ENCODE data around the gene TMTC1.
A peak's percentile ranks its signal among the peaks of the same experiment; 100 is the strongest.

Gene TMTC1

GRCh38 chr12:29611906-29612305, 171.8 kb downstream of the TMTC1 start:
- no peak for TF ChIP-seq EZH2phosphoT487 (IDR thresholded peaks at IDR 0.05; ENCODE audit: low read depth)
- TF ChIP-seq CTCF (IDR thresholded peaks at IDR 0.05; ENCODE audit: low read depth, low read length) = peak; percentile 11; the same call in 1 of the 2 replicates

GRCh38 chr12:29610473-29611170, 173.1 kb downstream of the TMTC1 start:
- Histone ChIP-seq H3K4me3 (ENCODE audit: low read length) (no peak overlapping the region), H3K9ac (ENCODE audit: low read length) (no peak overlapping the region), H3K79me2 (ENCODE audit: low read length) (no peaks in the 10 kb centered on the region), H2AFZ (ENCODE audit: low read depth, low read length) (no peak overlapping the region), H3K4me1 (ENCODE audit: low read length) (no peaks in the 10 kb centered on the region), H4K20me1 (ENCODE audit: insufficient read depth, low read length) (no peaks in the 10 kb centered on the region), H3K9me3 (ENCODE audit: insufficient read depth, low read length) (no peaks in the 10 kb centered on the region), H3K4me2 (ENCODE audit: low read length) (no peak overlapping the region), H3K36me3 (replicated peaks; ENCODE audit: low read depth, low read length) (no peaks in the 10 kb centered on the region), H3K27me3 (ENCODE audit: low read depth, low read length) (no peaks in the 10 kb centered on the region), H3K27ac (ENCODE audit: low read length) (no peak overlapping the region)
- TF ChIP-seq EZH2phosphoT487 (IDR thresholded peaks at IDR 0.05; ENCODE audit: low read depth) = no peak
- no peak for TF ChIP-seq CTCF (IDR thresholded peaks at IDR 0.05; ENCODE audit: low read depth, low read length)

More at GRCh38 chr12:29611906-29612305, 171.8 kb downstream of the TMTC1 start:
- no peak overlapping the region for H3K4me2 ChIP-seq (ENCODE audit: low read length)
- no peaks in the 10 kb centered on the region for H3K4me1 ChIP-seq (ENCODE audit: low read length)
- H3K79me2 ChIP-seq (ENCODE audit: low read length) = no peaks in the 10 kb centered on the region
- no peak overlapping the region for H3K4me3 ChIP-seq (ENCODE audit: low read length)
- no peak overlapping the region for H2AFZ ChIP-seq (ENCODE audit: low read depth, low read length)
- H3K27me3 ChIP-seq (ENCODE audit: low read depth, low read length) = no peaks in the 10 kb centered on the region
- H3K27ac ChIP-seq (ENCODE audit: low read length) = no peak overlapping the region
- H3K9ac ChIP-seq (ENCODE audit: low read length) = no peak overlapping the region
- no peaks in the 10 kb centered on the region for H3K36me3 ChIP-seq (replicated peaks; ENCODE audit: low read depth, low read length)
- H4K20me1 ChIP-seq (ENCODE audit: insufficient read depth, low read length) = no peaks in the 10 kb centered on the region
- H3K9me3 ChIP-seq (ENCODE audit: insufficient read depth, low read length) = no peaks in the 10 kb centered on the region

GRCh38 chr12:29609431-29610215, 174.1 kb downstream of the TMTC1 start:
- Histone ChIP-seq H3K27ac (ENCODE audit: low read length) (no peak overlapping the region), H3K9me3 (ENCODE audit: insufficient read depth, low read length) (no peaks in the 10 kb centered on the region), H4K20me1 (ENCODE audit: insufficient read depth, low read length) (no peaks in the 10 kb centered on the region), H2AFZ (ENCODE audit: low read depth, low read length) (no peak overlapping the region), H3K27me3 (ENCODE audit: low read depth, low read length) (no peaks in the 10 kb centered on the region), H3K79me2 (ENCODE audit: low read length) (no peaks in the 10 kb centered on the region), H3K9ac (ENCODE audit: low read length) (no peak overlapping the region), H3K4me1 (ENCODE audit: low read length) (no peaks in the 10 kb centered on the region), H3K4me3 (ENCODE audit: low read length) (no peak overlapping the region), H3K36me3 (replicated peaks; ENCODE audit: low read depth, low read length) (no peaks in the 10 kb centered on the region), H3K4me2 (ENCODE audit: low read length) (no peak overlapping the region)
- no peak for TF ChIP-seq CTCF (IDR thresholded peaks at IDR 0.05; ENCODE audit: low read depth, low read length)
- no peak for TF ChIP-seq EZH2phosphoT487 (IDR thresholded peaks at IDR 0.05; ENCODE audit: low read depth)

- Histone ChIP-seq H2AFZ (ENCODE audit: low read depth, low read length) (no peak overlapping the region), H3K27ac (ENCODE audit: low read length) (no peak overlapping the region), H3K9me3 (ENCODE audit: insufficient read depth, low read length) (no peaks in the 10 kb centered on the region), H3K9ac (ENCODE audit: low read length) (no peak overlapping the region), H4K20me1 (ENCODE audit: insufficient read depth, low read length) (no peaks in the 10 kb centered on the region), H3K79me2 (ENCODE audit: low read length) (no peaks in the 10 kb centered on the region), H3K4me1 (ENCODE audit: low read length) (no peaks in the 10 kb centered on the region), H3K4me2 (ENCODE audit: low read length) (no peak overlapping the region), H3K27me3 (ENCODE audit: low read depth, low read length) (no peaks in the 10 kb centered on the region), H3K4me3 (ENCODE audit: low read length) (no peak overlapping the region), H3K36me3 (replicated peaks; ENCODE audit: low read depth, low read length) (no peaks in the 10 kb centered on the region)
- no peak for TF ChIP-seq EZH2phosphoT487 (IDR thresholded peaks at IDR 0.05; ENCODE audit: low read depth)
- TF ChIP-seq CTCF (IDR thresholded peaks at IDR 0.05; ENCODE audit: low read depth, low read length) = no peak
Measured at GRCh38 chr12:29608581-29608980, 175.2 kb downstream of the TMTC1 start.

Measured in OCI-LY3 (cell line).